ENCODE measurements around the gene WDFY4. TPM values are rescaled to one million over a fixed set of nuclear protein-coding genes. Genes with fewer than 3 reads are reported as not detected.

WDFY4 gene
- total RNA-seq, 1 experiment from 2014 or later, result not detected

- no peak overlapping the region for H3K4me2 ChIP-seq (ENCODE audit: insufficient read depth, insufficient read length, low read length)
- no peak overlapping the region for H2AFZ ChIP-seq (ENCODE audit: low read length)
- H4K91ac ChIP-seq (ENCODE audit: insufficient read length, low read depth, low read length), result no peak overlapping the region
- no peak overlapping the region for H3K14ac ChIP-seq (ENCODE audit: insufficient read depth, low read length)
- H2BK15ac ChIP-seq (ENCODE audit: low read depth, low read length), result no peak overlapping the region
- Mint-ChIP-seq H3K4me3 (no peak overlapping the region), H3K9me3 (no peaks in the 10 kb centered on the region; a peak in 1 of 5 replicates), H3K27me3 (ENCODE audit: low read depth) (no peaks in the 10 kb centered on the region; the same call in 1 of the 2 replicates), H3K36me3 (ENCODE audit: insufficient read depth in 1 of 3, low read depth in 3 of 3) (no peaks in the 10 kb centered on the region), H3K27ac (no peak overlapping the region), H3K4me1 (no peaks in the 10 kb centered on the region)
- H3K23me2 ChIP-seq (ENCODE audit: insufficient read length, low read depth, low read length, poor library complexity, severe bottlenecking), result no peaks in the 10 kb centered on the region
- H2BK5ac ChIP-seq (ENCODE audit: insufficient read length, low read length), result no peak overlapping the region
- H3K56ac ChIP-seq (ENCODE audit: insufficient read length, low read depth, low read length), result no peak overlapping the region
- H4K8ac ChIP-seq (replicated peaks; ENCODE audit: insufficient read length, low read depth, low read length), result no peak overlapping the region
- H3K9ac ChIP-seq (ENCODE audit: extremely low read depth, insufficient read length, low read length), result no peak overlapping the region
- H3K9me3 ChIP-seq (ENCODE audit: control insufficient read depth, low read depth, low read length), result no peaks in the 10 kb centered on the region
- no peak overlapping the region for H2BK12ac ChIP-seq (ENCODE audit: insufficient read length, low read depth, low read length)
- no peak overlapping the region for H3K4ac ChIP-seq (ENCODE audit: low read depth, low read length)
- WGBS (ENCODE audit: extremely low coverage, insufficient read length, low lambda C conversion rate), result no CpG with 5 or more reads among the region's 8 CpGs
- H3K79me1 ChIP-seq (ENCODE audit: insufficient read depth, low read depth, low read length, poor library complexity, severe bottlenecking), result no peaks in the 10 kb centered on the region
- no peak overlapping the region for H4K5ac ChIP-seq (ENCODE audit: insufficient read length, low read depth, low read length)
- H4K20me1 ChIP-seq (ENCODE audit: control insufficient read depth, insufficient read depth, insufficient read length), result no peaks in the 10 kb centered on the region
- H3T11ph ChIP-seq (ENCODE audit: low read length), result no peak overlapping the region
- no peak overlapping the region for H3K27ac ChIP-seq (ENCODE audit: insufficient read length, low read depth, low read length)
- H3K27me3 ChIP-seq (ENCODE audit: insufficient read depth, low read length), result no peaks in the 10 kb centered on the region
- no peaks in the 10 kb centered on the region for H3K79me2 ChIP-seq (ENCODE audit: insufficient read depth, low read length)
- TF ChIP-seq, protein P1, sequence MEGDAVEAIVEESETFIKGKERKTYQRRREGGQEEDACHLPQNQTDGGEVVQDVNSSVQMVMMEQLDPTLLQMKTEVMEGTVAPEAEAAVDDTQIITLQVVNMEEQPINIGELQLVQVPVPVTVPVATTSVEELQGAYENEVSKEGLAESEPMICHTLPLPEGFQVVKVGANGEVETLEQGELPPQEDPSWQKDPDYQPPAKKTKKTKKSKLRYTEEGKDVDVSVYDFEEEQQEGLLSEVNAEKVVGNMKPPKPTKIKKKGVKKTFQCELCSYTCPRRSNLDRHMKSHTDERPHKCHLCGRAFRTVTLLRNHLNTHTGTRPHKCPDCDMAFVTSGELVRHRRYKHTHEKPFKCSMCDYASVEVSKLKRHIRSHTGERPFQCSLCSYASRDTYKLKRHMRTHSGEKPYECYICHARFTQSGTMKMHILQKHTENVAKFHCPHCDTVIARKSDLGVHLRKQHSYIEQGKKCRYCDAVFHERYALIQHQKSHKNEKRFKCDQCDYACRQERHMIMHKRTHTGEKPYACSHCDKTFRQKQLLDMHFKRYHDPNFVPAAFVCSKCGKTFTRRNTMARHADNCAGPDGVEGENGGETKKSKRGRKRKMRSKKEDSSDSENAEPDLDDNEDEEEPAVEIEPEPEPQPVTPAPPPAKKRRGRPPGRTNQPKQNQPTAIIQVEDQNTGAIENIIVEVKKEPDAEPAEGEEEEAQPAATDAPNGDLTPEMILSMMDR (conservative IDR thresholded peaks at IDR 0.05), result no peak
- no peaks in the 10 kb centered on the region for H3K4me1 ChIP-seq (ENCODE audit: insufficient read depth, low read length)
- DNase-seq, result no peak
- no peak overlapping the region for H2BK120ac ChIP-seq (ENCODE audit: low read depth, low read length, poor library complexity, severe bottlenecking)
- no peak overlapping the region for H2BK20ac ChIP-seq (ENCODE audit: low read depth, low read length, poor library complexity, severe bottlenecking)
- no peak overlapping the region for H3K18ac ChIP-seq (ENCODE audit: insufficient read length, low read depth, low read length)
- no peak overlapping the region for H2AK5ac ChIP-seq (ENCODE audit: insufficient read length, low read length)
- no peak overlapping the region for H3K23ac ChIP-seq (ENCODE audit: insufficient read length, low read depth, low read length)
Observed at GRCh38 chr10:48899781-48900180, 215.1 kb downstream of the WDFY4 start.

Data from H9 (cell line).